Measurements from ENCODE around the gene SERTAD3. TPM values are rescaled to one million over a fixed set of nuclear protein-coding genes. Genes with fewer than 3 reads are reported as not detected.

The SERTAD3 gene
- total and polyA plus RNA-seq, 10 of the 15 experiments (the other 5 are each of a cell fraction or from before 2014, with no cell fraction given) = 4.2 to 22.4 (median 13.7) TPM

DNA sequence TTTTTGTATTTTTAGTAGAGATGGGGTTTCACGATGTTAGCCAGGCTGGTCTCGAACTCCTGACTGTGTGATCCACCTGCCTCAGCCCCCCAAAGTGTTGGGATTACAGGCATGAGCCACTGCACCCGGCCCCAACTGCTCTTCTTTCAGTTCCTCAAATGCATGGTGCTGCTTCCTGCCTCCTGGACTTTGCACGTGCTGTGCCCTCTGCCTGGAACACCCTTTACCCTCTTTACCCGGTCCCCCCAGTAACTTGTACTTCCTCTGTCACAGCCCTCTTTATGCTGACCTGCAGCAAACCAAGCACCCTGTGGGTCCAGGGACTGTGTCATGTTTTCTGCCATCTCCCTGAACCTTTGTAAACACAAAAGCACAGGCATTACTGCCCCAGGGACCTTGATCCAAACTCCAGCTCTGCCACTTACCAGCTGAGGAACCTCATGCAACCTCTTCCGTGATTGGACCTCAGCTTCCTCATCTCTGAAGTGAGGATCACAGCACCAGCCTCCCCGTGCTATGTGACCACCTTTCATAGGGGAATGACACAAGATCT lies 17.6 kb upstream of the SERTAD3 start (continued):
- TF ChIP-seq SMARCA5 (IDR thresholded peaks at IDR 0.05) = 0 out of 2 replicates have a peak, but pooled peaks have one; percentile 71
- peak; percentile 88 for TF ChIP-seq DPF2 (IDR thresholded peaks at IDR 0.05)
- no peak for TF ChIP-seq HDAC6 (IDR thresholded peaks at IDR 0.05; ENCODE audit: unreplicated experiment)
- TF ChIP-seq, protein P1, sequence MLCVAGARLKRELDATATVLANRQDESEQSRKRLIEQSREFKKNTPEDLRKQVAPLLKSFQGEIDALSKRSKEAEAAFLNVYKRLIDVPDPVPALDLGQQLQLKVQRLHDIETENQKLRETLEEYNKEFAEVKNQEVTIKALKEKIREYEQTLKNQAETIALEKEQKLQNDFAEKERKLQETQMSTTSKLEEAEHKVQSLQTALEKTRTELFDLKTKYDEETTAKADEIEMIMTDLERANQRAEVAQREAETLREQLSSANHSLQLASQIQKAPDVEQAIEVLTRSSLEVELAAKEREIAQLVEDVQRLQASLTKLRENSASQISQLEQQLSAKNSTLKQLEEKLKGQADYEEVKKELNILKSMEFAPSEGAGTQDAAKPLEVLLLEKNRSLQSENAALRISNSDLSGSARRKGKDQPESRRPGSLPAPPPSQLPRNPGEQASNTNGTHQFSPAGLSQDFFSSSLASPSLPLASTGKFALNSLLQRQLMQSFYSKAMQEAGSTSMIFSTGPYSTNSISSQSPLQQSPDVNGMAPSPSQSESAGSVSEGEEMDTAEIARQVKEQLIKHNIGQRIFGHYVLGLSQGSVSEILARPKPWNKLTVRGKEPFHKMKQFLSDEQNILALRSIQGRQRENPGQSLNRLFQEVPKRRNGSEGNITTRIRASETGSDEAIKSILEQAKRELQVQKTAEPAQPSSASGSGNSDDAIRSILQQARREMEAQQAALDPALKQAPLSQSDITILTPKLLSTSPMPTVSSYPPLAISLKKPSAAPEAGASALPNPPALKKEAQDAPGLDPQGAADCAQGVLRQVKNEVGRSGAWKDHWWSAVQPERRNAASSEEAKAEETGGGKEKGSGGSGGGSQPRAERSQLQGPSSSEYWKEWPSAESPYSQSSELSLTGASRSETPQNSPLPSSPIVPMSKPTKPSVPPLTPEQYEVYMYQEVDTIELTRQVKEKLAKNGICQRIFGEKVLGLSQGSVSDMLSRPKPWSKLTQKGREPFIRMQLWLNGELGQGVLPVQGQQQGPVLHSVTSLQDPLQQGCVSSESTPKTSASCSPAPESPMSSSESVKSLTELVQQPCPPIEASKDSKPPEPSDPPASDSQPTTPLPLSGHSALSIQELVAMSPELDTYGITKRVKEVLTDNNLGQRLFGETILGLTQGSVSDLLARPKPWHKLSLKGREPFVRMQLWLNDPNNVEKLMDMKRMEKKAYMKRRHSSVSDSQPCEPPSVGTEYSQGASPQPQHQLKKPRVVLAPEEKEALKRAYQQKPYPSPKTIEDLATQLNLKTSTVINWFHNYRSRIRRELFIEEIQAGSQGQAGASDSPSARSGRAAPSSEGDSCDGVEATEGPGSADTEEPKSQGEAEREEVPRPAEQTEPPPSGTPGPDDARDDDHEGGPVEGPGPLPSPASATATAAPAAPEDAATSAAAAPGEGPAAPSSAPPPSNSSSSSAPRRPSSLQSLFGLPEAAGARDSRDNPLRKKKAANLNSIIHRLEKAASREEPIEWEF (IDR thresholded peaks at IDR 0.05; ENCODE audit: insufficient replicate concordance, low read depth, low read length) = no peak
- TF ChIP-seq CHD2 (IDR thresholded peaks at IDR 0.05; ENCODE audit: borderline replicate concordance, low read depth, low read length) = no peak
- TF ChIP-seq MTA2 (IDR thresholded peaks at IDR 0.05; ENCODE audit: low read depth) = peak; percentile 64; the same call in 1 of the 2 replicates
- no peak for TF ChIP-seq MTA3 (IDR thresholded peaks at IDR 0.05; ENCODE audit: borderline replicate concordance, low read length)
- TF ChIP-seq, protein P2, sequence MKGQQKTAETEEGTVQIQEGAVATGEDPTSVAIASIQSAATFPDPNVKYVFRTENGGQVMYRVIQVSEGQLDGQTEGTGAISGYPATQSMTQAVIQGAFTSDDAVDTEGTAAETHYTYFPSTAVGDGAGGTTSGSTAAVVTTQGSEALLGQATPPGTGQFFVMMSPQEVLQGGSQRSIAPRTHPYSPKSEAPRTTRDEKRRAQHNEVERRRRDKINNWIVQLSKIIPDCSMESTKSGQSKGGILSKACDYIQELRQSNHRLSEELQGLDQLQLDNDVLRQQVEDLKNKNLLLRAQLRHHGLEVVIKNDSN (IDR thresholded peaks at IDR 0.05; ENCODE audit: borderline replicate concordance, extremely low read length, insufficient read depth, low read depth, low read length) = peak; percentile 1
- TF ChIP-seq NR2C1 (IDR thresholded peaks at IDR 0.05) = peak; percentile 69
- TF ChIP-seq NFIC (IDR thresholded peaks at IDR 0.05; ENCODE audit: low read depth, low read length) = no peak
- no peak for TF ChIP-seq CBX3 (IDR thresholded peaks at IDR 0.05; ENCODE audit: borderline replicate concordance, low read depth)
- TF ChIP-seq ZNF207 (IDR thresholded peaks at IDR 0.05; ENCODE audit: borderline replicate concordance) = no peak
- no peak for TF ChIP-seq CHD1 (IDR thresholded peaks at IDR 0.05; ENCODE audit: low read depth, low read length)
- no peak for TF ChIP-seq EGR1 (IDR thresholded peaks at IDR 0.05; ENCODE audit: borderline replicate concordance in 1 of 2, low read depth in 2 of 2, low read length in 2 of 2)
- TF ChIP-seq IRF4 (IDR thresholded peaks at IDR 0.05; ENCODE audit: low read depth, low read length) = peak; percentile 67; the same call in 1 of the 2 replicates
- no peak for TF ChIP-seq FOXM1 (IDR thresholded peaks at IDR 0.05; ENCODE audit: low read depth, low read length)
- no peak for TF ChIP-seq BACH1 (IDR thresholded peaks at IDR 0.05; ENCODE audit: borderline replicate concordance)
- TF ChIP-seq KDM1A (IDR thresholded peaks at IDR 0.05; ENCODE audit: borderline replicate concordance) = no peak
- TF ChIP-seq TCF12 (IDR thresholded peaks at IDR 0.05; ENCODE audit: low read depth, low read length) = 0 out of 2 replicates have a peak, but pooled peaks have one; percentile 44
- no peak for TF ChIP-seq POLR2A (IDR thresholded peaks at IDR 0.05; ENCODE audit: low read depth, low read length)
- TF ChIP-seq ATF7 (IDR thresholded peaks at IDR 0.05; ENCODE audit: low read depth) = 0 out of 2 replicates have a peak, but pooled peaks have one; percentile 17
- no peak for TF ChIP-seq SP1 (IDR thresholded peaks at IDR 0.05; ENCODE audit: low read depth, low read length)
- TF ChIP-seq MYC (IDR thresholded peaks at IDR 0.05; ENCODE audit: insufficient read depth, insufficient read length, insufficient replicate concordance, low read length, severe bottlenecking) = peak; percentile 24
- TF ChIP-seq EED (IDR thresholded peaks at IDR 0.05; ENCODE audit: low read depth) = peak; percentile 77
- TF ChIP-seq MEF2A (IDR thresholded peaks at IDR 0.05; ENCODE audit: insufficient read depth, low read depth, low read length) = no peak
- TF ChIP-seq GATAD2B (conservative IDR thresholded peaks at IDR 0.05; ENCODE audit: low read depth) = peak; percentile 83
- TF ChIP-seq IKZF2 (IDR thresholded peaks at IDR 0.05) = peak; percentile 94 to 97

Data from GM12878 (cell line).